ENCODE results near the gene KLRC3.
"Not testable (repeated sequence)": the region's sequence is repeated elsewhere in the genome, so short reads cannot be mapped to it uniquely, and the experiment has no call there.

The KLRC3 gene

DNA sequence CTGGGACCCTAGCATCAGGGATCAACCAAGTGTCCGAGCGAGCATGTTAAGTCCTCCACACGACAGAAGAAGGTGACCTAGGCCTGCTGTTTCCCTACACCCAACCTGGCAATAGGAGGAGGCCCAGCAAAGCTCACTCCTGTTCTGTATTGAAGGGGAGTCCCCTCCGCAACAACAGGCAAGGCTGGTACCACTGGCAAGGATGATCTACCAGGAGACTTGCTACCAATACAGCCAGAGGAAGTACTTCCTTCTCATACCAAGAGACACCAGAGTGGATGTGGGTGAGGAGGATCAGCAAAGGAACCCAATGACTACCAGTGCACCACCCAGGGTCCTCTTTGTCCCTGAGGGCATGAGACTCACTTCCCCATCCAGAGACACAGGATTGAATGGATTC lies 27.8 kb upstream of the KLRC3 start:
- no peak overlapping the region for H3K27ac ChIP-seq
- no peak for TF ChIP-seq ZFX (IDR thresholded peaks at IDR 0.05; ENCODE audit: borderline replicate concordance)
- TF ChIP-seq, protein P1, sequence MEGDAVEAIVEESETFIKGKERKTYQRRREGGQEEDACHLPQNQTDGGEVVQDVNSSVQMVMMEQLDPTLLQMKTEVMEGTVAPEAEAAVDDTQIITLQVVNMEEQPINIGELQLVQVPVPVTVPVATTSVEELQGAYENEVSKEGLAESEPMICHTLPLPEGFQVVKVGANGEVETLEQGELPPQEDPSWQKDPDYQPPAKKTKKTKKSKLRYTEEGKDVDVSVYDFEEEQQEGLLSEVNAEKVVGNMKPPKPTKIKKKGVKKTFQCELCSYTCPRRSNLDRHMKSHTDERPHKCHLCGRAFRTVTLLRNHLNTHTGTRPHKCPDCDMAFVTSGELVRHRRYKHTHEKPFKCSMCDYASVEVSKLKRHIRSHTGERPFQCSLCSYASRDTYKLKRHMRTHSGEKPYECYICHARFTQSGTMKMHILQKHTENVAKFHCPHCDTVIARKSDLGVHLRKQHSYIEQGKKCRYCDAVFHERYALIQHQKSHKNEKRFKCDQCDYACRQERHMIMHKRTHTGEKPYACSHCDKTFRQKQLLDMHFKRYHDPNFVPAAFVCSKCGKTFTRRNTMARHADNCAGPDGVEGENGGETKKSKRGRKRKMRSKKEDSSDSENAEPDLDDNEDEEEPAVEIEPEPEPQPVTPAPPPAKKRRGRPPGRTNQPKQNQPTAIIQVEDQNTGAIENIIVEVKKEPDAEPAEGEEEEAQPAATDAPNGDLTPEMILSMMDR (IDR thresholded peaks at IDR 0.05), result no peak

DNA sequence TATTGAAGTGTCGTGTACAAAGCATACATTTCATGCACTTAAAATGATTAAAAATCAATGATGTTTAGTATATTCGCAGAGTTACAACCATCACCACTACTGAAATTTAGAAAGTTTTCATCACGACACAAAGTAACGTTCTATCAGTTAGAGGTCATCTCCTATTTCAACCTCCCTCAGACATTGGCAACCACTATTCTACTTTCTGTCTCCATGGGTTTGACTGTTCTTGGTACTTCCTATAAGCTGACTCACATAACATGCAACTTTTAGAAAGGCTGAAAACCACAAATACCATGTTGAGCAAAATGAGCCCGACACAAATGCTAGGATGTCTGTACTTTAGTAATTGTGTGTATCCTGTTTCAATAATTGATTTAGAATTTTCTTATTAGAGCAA lies 25.7 kb upstream of the KLRC3 start:
- not testable (repeated sequence) for H3K27ac ChIP-seq

DNA sequence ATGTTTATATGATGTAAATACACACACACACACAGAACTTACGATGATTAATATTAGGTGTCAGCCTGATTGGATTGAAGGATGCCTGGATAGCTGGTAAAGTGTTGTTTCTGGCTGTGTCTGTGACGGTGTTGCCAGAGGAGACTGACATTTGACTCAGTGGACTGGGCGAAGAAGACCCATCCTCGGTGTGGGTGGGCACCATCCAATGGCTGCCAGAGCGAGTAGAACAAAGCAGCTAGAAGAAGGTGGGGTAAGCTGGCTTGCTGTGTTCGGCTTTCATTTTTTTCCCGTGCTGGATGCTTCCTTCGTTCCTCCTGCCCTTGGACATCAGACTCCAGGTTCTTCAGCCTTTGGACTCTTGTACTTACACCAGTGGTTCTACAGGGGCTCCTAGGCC lies 20.7 kb upstream of the KLRC3 start:
- H3K27ac ChIP-seq, result not testable (repeated sequence)

GRCh38 chr12:10439608-10440274 lies 19.3 kb upstream of the KLRC3 start:
- not testable (repeated sequence) for H3K27ac ChIP-seq

GRCh38 chr12:10437601-10438000 lies 17.2 kb upstream of the KLRC3 start:
- not testable (repeated sequence) for H3K27ac ChIP-seq

GRCh38 chr12:10435816-10436215 lies 15.4 kb upstream of the KLRC3 start, which contains the start of gene KLRC2:
Gene KLRC2, minus strand, starts transcription at chr12:10436010. Its CDS starts 24 bp downstream, at chr12:10435986.
- H3K27ac ChIP-seq, result not testable (repeated sequence)

GRCh38 chr12:10430623-10431022 lies 10.2 kb upstream of the KLRC3 start:
- H3K27ac ChIP-seq, result not testable (repeated sequence)

- not testable (repeated sequence) for H3K27ac ChIP-seq
Observed at GRCh38 chr12:10425938-10426337, 5.5 kb upstream of the KLRC3 start.

- H3K27ac ChIP-seq, result not testable (repeated sequence)
Observed at GRCh38 chr12:10424260-10424899, 4.0 kb upstream of the KLRC3 start.

GRCh38 chr12:10422159-10422558 lies 1.8 kb upstream of the KLRC3 start:
- not testable (repeated sequence) for H3K27ac ChIP-seq

DNA sequence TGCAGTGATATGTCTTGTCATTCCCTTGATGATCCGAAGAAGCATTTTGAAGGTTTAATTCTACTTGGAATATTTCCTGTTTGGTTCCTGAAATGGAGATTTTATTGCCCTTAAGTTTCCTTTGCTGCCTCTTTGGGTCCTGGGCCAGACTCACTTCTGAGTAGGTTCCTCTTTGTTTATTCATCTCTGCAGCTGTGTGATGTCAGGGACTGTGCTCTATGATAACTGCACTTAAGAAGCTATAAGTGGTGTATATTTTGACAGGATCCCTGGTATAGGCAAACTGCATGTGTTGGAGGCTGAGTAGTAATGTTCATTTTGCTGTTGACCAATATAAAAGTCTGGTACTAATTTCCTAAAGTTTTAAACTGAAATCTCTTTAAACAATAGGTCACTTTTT lies 11.0 kb downstream of the KLRC3 start, which contains the start of gene KLRC4:
KLRC4 (minus strand) TSS at position 366 of the 400 bp plus-strand sequence; CDS start at position 184, 182 bp downstream.
- TF ChIP-seq ZFX (IDR thresholded peaks at IDR 0.05; ENCODE audit: borderline replicate concordance), result no peak
- TF ChIP-seq, protein P1 (IDR thresholded peaks at IDR 0.05), result no peak
- H3K27ac ChIP-seq, result no peak within 1 kb of the TSS

GRCh38 chr12:10408842-10409241 lies 11.6 kb downstream of the KLRC3 start:
- TF ChIP-seq ZFX (IDR thresholded peaks at IDR 0.05; ENCODE audit: borderline replicate concordance), result no peak
- H3K27ac ChIP-seq, result no peak overlapping the region

DNA sequence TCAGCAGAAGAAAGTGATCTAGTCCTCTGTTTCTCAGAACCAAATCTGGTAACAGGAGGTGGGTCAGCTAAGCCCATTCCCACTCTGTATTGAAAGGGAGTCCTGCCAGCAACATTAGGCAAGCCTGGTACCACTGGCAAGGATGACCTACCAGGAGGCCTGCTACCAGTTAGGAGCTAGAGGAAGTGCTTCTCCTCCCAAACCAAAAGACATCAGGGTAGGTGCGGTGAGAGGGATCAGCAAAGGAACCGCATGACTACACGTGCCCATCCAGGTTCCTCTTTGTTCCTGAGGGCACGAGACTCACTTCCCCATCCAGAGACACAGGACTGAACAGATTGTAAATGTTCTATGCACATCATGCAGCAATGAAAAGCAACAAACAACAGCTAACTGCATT lies 13.7 kb downstream of the KLRC3 start:
- TF ChIP-seq ZFX (IDR thresholded peaks at IDR 0.05; ENCODE audit: borderline replicate concordance), result no peak
- TF ChIP-seq, protein P1 (IDR thresholded peaks at IDR 0.05), result no peak
- H3K27ac ChIP-seq, result no peak overlapping the region

Measured in 22Rv1 (cell line).